ENCODE data around the gene CEP128.

CEP128 gene

GRCh38 chr14:80776186-80776585, 165.4 kb downstream of the CEP128 start:
- Histone ChIP-seq H3K27me3 (ENCODE audit: control insufficient read depth, low read length) (no peaks in the 10 kb centered on the region), H3K9me3 (ENCODE audit: control insufficient read depth, insufficient read depth, low read length) (no peaks in the 10 kb centered on the region), H3K4me1 (ENCODE audit: control insufficient read depth, low read length) (no peaks in the 10 kb centered on the region), H3K4me2 (ENCODE audit: low read length) (no peak overlapping the region), H3K36me3 (ENCODE audit: control insufficient read depth, low read length) (peaks cover 10% of the 10 kb centered on the region; the same call in 1 of the 2 replicates), H3K79me2 (ENCODE audit: control insufficient read depth, low read length) (no peaks in the 10 kb centered on the region), H3F3A (ENCODE audit: control insufficient read depth, insufficient read depth) (no peaks in the 10 kb centered on the region), H3K27ac (ENCODE audit: low read depth, low read length) (no peak overlapping the region), H3K9me2 (replicated peaks; ENCODE audit: control insufficient read depth, low read length) (no peaks in the 10 kb centered on the region), H4K20me1 (ENCODE audit: control insufficient read depth, insufficient read depth, low read depth, low read length) (no peaks in the 10 kb centered on the region), H3K4me3 (ENCODE audit: low read length) (no peak overlapping the region)
- TF ChIP-seq CTCF (IDR thresholded peaks at IDR 0.05; ENCODE audit: low read depth, low read length, poor library complexity, severe bottlenecking) (no peak), EZH2phosphoT487 (IDR thresholded peaks at IDR 0.05; ENCODE audit: borderline replicate concordance, low read length) (no peak)

DNA sequence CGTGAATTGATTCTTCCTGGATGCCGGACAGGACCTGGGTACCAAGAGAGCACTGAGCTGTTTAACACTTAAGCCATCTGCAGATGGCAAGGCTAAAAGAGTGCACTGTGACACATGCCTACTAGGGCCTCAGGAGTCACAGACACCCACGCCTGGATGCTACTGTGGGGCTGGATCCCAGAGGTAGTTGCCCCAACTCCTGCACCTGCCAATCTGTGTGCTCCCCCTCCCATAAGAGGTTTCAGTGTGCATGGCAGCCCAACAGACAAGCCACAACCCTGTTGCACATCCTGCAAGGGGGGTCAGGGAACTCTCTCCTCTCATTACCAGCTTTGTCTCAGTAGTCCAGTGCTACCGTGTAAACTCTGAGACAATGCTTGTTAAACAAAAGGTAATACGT, 169.0 kb downstream of the CEP128 start:
- peaks cover 10% of the 10 kb centered on the region; the same call in 1 of the 2 replicates for H3K36me3 ChIP-seq (ENCODE audit: control insufficient read depth, low read length)
- H3K4me3 ChIP-seq (ENCODE audit: low read length): no peak overlapping the region
- H3K4me2 ChIP-seq (ENCODE audit: low read length): no peak overlapping the region
- no peak overlapping the region for H3K27ac ChIP-seq (ENCODE audit: low read depth, low read length)
- no peaks in the 10 kb centered on the region for H4K20me1 ChIP-seq (ENCODE audit: control insufficient read depth, insufficient read depth, low read depth, low read length)
- no peaks in the 10 kb centered on the region for H3K9me3 ChIP-seq (ENCODE audit: control insufficient read depth, insufficient read depth, low read length)
- no peaks in the 10 kb centered on the region for H3K4me1 ChIP-seq (ENCODE audit: control insufficient read depth, low read length)
- TF ChIP-seq EZH2phosphoT487 (IDR thresholded peaks at IDR 0.05; ENCODE audit: borderline replicate concordance, low read length): no peak
- TF ChIP-seq CTCF (IDR thresholded peaks at IDR 0.05; ENCODE audit: low read depth, low read length, poor library complexity, severe bottlenecking): no peak
- H3K27me3 ChIP-seq (ENCODE audit: control insufficient read depth, low read length): no peaks in the 10 kb centered on the region
- no peaks in the 10 kb centered on the region for H3K9me2 ChIP-seq (replicated peaks; ENCODE audit: control insufficient read depth, low read length)
- no peaks in the 10 kb centered on the region for H3F3A ChIP-seq (ENCODE audit: control insufficient read depth, insufficient read depth)
- no peaks in the 10 kb centered on the region for H3K79me2 ChIP-seq (ENCODE audit: control insufficient read depth, low read length)

DNA sequence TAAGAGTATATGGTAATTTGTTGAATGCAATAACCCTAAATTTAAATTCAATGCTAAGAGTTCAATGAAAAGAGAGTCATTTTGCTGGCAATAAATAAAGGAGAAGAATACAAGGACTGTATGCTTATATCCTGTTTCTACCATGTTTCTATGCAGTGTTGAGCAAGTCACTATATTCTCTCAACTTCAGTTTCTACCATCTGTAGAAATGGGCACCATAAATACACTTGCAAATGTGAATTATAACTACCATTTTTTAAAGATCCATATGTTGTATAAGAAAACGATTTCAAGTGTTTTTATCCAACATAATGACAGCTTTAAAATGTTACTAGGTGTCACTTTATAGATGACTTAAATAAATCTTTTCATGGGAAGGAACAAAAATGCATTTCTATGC, 170.3 kb downstream of the CEP128 start:
- Histone ChIP-seq H3K9me2 (replicated peaks; ENCODE audit: control insufficient read depth, low read length) (no peaks in the 10 kb centered on the region), H3K79me2 (ENCODE audit: control insufficient read depth, low read length) (no peaks in the 10 kb centered on the region), H3K4me2 (ENCODE audit: low read length) (no peak overlapping the region), H3K9me3 (ENCODE audit: control insufficient read depth, insufficient read depth, low read length) (no peaks in the 10 kb centered on the region), H3K36me3 (ENCODE audit: control insufficient read depth, low read length) (0 out of 2 replicates have a peak, but pooled peaks cover 7% of the 10 kb centered on the region), H3F3A (ENCODE audit: control insufficient read depth, insufficient read depth) (no peaks in the 10 kb centered on the region), H3K4me3 (ENCODE audit: low read length) (no peak overlapping the region), H3K4me1 (ENCODE audit: control insufficient read depth, low read length) (no peaks in the 10 kb centered on the region), H3K27me3 (ENCODE audit: control insufficient read depth, low read length) (no peaks in the 10 kb centered on the region), H3K27ac (ENCODE audit: low read depth, low read length) (no peak overlapping the region), H4K20me1 (ENCODE audit: control insufficient read depth, insufficient read depth, low read depth, low read length) (no peaks in the 10 kb centered on the region)
- no peak for TF ChIP-seq CTCF (IDR thresholded peaks at IDR 0.05; ENCODE audit: low read depth, low read length, poor library complexity, severe bottlenecking)
- TF ChIP-seq EZH2phosphoT487 (IDR thresholded peaks at IDR 0.05; ENCODE audit: borderline replicate concordance, low read length): no peak
